ENCODE data around the gene SYT13. TPM values are rescaled to one million over a fixed set of nuclear protein-coding genes. Genes with fewer than 3 reads are reported as not detected.

Gene SYT13
- total and polyA plus RNA-seq, 12 donors, result 0.51 to 7.7 (median 2.3) TPM

DNA sequence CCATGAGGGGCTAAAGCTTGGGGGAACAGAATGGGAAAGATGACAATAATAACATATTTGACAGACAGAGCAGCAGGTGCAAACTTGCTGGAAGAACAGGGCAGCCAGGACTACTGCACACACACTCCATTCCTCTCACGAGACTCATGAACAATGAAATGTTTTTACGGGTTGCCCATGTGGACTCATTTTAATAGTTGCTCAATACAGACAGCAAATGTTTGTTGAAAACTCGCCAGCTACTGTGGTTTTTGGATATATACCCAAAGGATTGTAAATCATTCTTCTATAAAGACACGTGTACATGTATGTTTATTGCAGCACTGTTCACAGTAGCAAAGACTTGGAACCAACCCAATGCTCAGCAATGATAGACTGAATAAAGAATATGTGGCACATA lies 10.3 kb downstream of the SYT13 start:
- 85 to 89% methylated on average over 4 of the region's 4 CpGs for WGBS, 2 donors
- intact Hi-C loops (cut with DNase I), result loop anchor here in 1 of 10 donors (10.0 kb wide), 1 partner anchor 61 kb away; no protein-coding TSS in a partner anchor
- H3K9me3 ChIP-seq, result no peaks in the 10 kb centered on the region
- TF ChIP-seq, protein P1, sequence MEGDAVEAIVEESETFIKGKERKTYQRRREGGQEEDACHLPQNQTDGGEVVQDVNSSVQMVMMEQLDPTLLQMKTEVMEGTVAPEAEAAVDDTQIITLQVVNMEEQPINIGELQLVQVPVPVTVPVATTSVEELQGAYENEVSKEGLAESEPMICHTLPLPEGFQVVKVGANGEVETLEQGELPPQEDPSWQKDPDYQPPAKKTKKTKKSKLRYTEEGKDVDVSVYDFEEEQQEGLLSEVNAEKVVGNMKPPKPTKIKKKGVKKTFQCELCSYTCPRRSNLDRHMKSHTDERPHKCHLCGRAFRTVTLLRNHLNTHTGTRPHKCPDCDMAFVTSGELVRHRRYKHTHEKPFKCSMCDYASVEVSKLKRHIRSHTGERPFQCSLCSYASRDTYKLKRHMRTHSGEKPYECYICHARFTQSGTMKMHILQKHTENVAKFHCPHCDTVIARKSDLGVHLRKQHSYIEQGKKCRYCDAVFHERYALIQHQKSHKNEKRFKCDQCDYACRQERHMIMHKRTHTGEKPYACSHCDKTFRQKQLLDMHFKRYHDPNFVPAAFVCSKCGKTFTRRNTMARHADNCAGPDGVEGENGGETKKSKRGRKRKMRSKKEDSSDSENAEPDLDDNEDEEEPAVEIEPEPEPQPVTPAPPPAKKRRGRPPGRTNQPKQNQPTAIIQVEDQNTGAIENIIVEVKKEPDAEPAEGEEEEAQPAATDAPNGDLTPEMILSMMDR (IDR thresholded peaks at IDR 0.05), result no peak
- no peaks in the 10 kb centered on the region for H3K4me1 ChIP-seq
- no peak overlapping the region for H3K4me3 ChIP-seq
- H3K36me3 ChIP-seq, result no peaks in the 10 kb centered on the region
- H3K27me3 ChIP-seq, result peaks cover 0 to 39% (median 19%) of the 10 kb centered on the region in 7 donors
- no peak for DNase-seq
- no peak for ATAC-seq
- H3K27ac ChIP-seq, result no peak overlapping the region

DNA sequence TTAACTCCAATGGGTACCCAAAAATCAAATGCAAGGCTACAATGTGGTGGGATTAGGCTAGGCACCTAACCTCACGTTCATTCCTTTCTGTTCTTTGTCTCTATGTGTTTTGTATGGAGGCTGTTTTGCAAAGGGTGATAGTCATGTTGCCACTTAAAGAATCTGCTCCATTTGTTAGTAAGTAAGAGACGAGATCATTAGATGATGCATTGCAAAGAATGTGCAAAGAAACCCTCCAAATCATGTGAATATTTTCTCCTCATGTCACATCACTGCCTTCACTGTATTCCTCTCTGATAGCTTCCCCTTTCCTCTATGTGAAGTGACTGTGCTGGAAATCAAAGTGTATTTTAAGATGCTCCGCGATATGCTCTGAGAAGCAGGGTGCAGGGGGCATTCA lies 11.9 kb downstream of the SYT13 start:
- 74 to 76% methylated on average over 4 of the region's 4 CpGs for WGBS, 2 donors
- Histone ChIP-seq H3K27ac (no peak overlapping the region), H3K27me3 (peaks cover 0 to 48% (median 16%) of the 10 kb centered on the region in 7 donors), H3K36me3 (no peaks in the 10 kb centered on the region), H3K9me3 (no peaks in the 10 kb centered on the region), H3K4me3 (no peak overlapping the region), H3K4me1 (no peaks in the 10 kb centered on the region)
- intact Hi-C loops (cut with DNase I), result loop anchor here in 1 of 10 donors (10.0 kb wide), 1 partner anchor 59 kb away; no protein-coding TSS in a partner anchor
- DNase-seq (no peak), ATAC-seq (no peak)
- TF ChIP-seq, protein P1 (IDR thresholded peaks at IDR 0.05), result no peak

DNA sequence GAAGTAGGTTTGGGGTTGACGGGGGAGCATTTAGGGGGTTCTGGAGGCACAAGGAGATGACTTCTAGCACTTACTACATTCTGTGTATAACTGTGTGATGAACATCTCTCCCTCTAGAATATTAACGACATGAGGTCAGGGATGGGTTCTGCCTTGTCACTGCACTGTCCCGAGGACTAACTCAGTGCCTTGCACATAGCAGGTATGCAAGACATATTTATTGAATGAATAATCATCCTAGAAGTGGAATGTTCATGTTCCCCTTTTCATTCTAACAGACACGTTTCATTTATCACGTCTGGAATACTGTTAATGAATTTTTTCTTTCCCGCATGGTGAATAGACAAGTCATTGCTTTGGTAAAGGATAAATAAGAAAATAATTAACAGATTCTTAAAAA lies 12.6 kb downstream of the SYT13 start:
- no peaks in the 10 kb centered on the region for H3K9me3 ChIP-seq
- intact Hi-C loops (cut with DNase I), result loop anchor here in 1 of 10 donors (10.0 kb wide), 1 partner anchor 59 kb away; no protein-coding TSS in a partner anchor
- DNase-seq, result no peak
- WGBS, 2 donors, result 82 to 85% methylated on average over 6 of the region's 6 CpGs
- no peak overlapping the region for H3K27ac ChIP-seq
- TF ChIP-seq, protein P1 (IDR thresholded peaks at IDR 0.05), result no peak
- H3K27me3 ChIP-seq, result peaks cover 0 to 50% (median 12%) of the 10 kb centered on the region in 7 donors
- no peaks in the 10 kb centered on the region for H3K4me1 ChIP-seq
- H3K36me3 ChIP-seq, result no peaks in the 10 kb centered on the region
- no peak for ATAC-seq
- H3K4me3 ChIP-seq, result no peak overlapping the region

DNA sequence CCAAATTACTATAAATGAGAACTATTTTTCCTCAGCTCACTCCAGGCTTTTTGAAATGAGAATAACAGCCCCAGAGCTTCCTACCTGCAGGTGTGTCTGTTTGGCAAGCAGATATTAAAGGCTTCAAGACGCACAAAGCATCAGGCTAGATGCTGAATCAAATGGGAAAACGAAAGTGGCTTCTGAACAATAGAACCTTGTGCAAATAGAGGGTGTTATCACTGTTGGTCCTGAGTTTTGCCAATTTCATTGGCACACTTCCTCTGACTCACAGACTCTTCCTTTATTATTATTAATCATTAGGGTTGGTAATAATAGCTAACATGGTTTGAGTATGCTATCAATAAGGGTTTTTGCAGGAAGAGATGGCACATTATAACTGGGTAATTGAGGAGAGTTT lies 13.4 kb downstream of the SYT13 start:
- no peaks in the 10 kb centered on the region for H3K36me3 ChIP-seq
- H3K9me3 ChIP-seq, result no peaks in the 10 kb centered on the region
- ATAC-seq, result no peak
- H3K27ac ChIP-seq, result no peak overlapping the region
- no peak for DNase-seq
- H3K4me3 ChIP-seq, result no peak overlapping the region
- TF ChIP-seq, protein P1 (IDR thresholded peaks at IDR 0.05), result no peak
- intact Hi-C loops (cut with DNase I), result loop anchor here in 1 of 10 donors (10.0 kb wide), 1 partner anchor 58 kb away; no protein-coding TSS in a partner anchor
- peaks cover 0 to 51% (median 12%) of the 10 kb centered on the region in 7 donors for H3K27me3 ChIP-seq
- WGBS, 2 donors, result 52 to 66% methylated on average over 2 of the region's 2 CpGs
- H3K4me1 ChIP-seq, result peaks cover 0 to under 1% (median 0%) of the 10 kb centered on the region in 9 donors
